ENCODE results near the gene SMYD3.

Gene SMYD3

GRCh38 chr1:245814651-245815050 is 692.4 kb downstream of the SMYD3 start:
- no peak overlapping the region for H3K4me3 ChIP-seq (ENCODE audit: low read depth, low read length)
- TF ChIP-seq CTCF (IDR thresholded peaks at IDR 0.05; ENCODE audit: borderline replicate concordance, insufficient read depth, low read depth, low read length) = no peak

- no peak for TF ChIP-seq CTCF (IDR thresholded peaks at IDR 0.05; ENCODE audit: borderline replicate concordance, insufficient read depth, low read depth, low read length)
- H3K4me3 ChIP-seq (ENCODE audit: low read depth, low read length) = no peak overlapping the region
Observed at GRCh38 chr1:245812278-245812677, 694.8 kb downstream of the SMYD3 start.

- no peak overlapping the region for H3K4me3 ChIP-seq (ENCODE audit: low read depth, low read length)
Observed at GRCh38 chr1:245810789-245811337, 696.2 kb downstream of the SMYD3 start.

GRCh38 chr1:245810181-245810769 is 696.8 kb downstream of the SMYD3 start:
- TF ChIP-seq CTCF (IDR thresholded peaks at IDR 0.05; ENCODE audit: borderline replicate concordance, insufficient read depth, low read depth, low read length) = no peak
- H3K4me3 ChIP-seq (ENCODE audit: low read depth, low read length) = no peak overlapping the region

More at GRCh38 chr1:245810789-245811337, 696.2 kb downstream of the SMYD3 start:
- no peak for TF ChIP-seq CTCF (IDR thresholded peaks at IDR 0.05; ENCODE audit: borderline replicate concordance, insufficient read depth, low read depth, low read length)

GRCh38 chr1:245809361-245809760 is 697.7 kb downstream of the SMYD3 start:
- TF ChIP-seq CTCF (IDR thresholded peaks at IDR 0.05; ENCODE audit: borderline replicate concordance, insufficient read depth, low read depth, low read length) = no peak
- H3K4me3 ChIP-seq (ENCODE audit: low read depth, low read length) = no peak overlapping the region

GRCh38 chr1:245807954-245808719 is 698.9 kb downstream of the SMYD3 start:
- TF ChIP-seq CTCF (IDR thresholded peaks at IDR 0.05; ENCODE audit: borderline replicate concordance, insufficient read depth, low read depth, low read length) = no peak
- no peak overlapping the region for H3K4me3 ChIP-seq (ENCODE audit: low read depth, low read length)
